ENCODE measurements around the gene ZSCAN10.

GRCh38 chr16:3038896-3039295, 60.2 kb downstream of the ZSCAN10 start:
- no peak for TF ChIP-seq CTCF (IDR thresholded peaks at IDR 0.05)
- no peak for TF ChIP-seq POLR2AphosphoS5 (IDR thresholded peaks at IDR 0.05)
- no peak for TF ChIP-seq POLR2A (IDR thresholded peaks at IDR 0.05)

Measured in breast epithelium (tissue), 3 donors.